K562 (cell line): ENCODE measurements around the gene RRP7A. TPM values are rescaled to one million over a fixed set of nuclear protein-coding genes. Genes with fewer than 3 reads are reported as not detected.

ENCODE experiments used
- EWSR1 ChIP-seq: fragments of 450-650 bp; IDR thresholded peaks from 2 replicates; pipeline ENCODE4 v1.6.1; 2018; ENCODE audit warnings: borderline replicate concordance, mild to moderate bottlenecking, low read depth, moderate library complexity; ENCODE audit not compliant: partially characterized antibody
- GTF2A2 ChIP-seq: IDR thresholded peaks from 2 replicates; pipeline ENCODE4 v1.6.1; 2016; ENCODE audit warnings: mild to moderate bottlenecking, missing genetic modification characterization, missing compliant biosample characterization
- L3MBTL2 ChIP-seq: fragments of 450-650 bp; IDR thresholded peaks from 2 replicates; pipeline ENCODE4 v1.6.1; 2016; ENCODE audit warnings: mild to moderate bottlenecking, moderate library complexity
- PCBP1 ChIP-seq: fragments of 200-400 bp; formaldehyde crosslinking; IDR thresholded peaks from 2 replicates; pipeline ENCODE4 v1.6.1; 2018; ENCODE audit warnings: mild to moderate bottlenecking, low read depth, low read length; ENCODE audit not compliant: poor library complexity, severe bottlenecking
- POLR2B ChIP-seq: fragments of 450-650 bp; IDR thresholded peaks from 2 replicates; pipeline ENCODE4 v1.6.1; 2018; ENCODE audit warnings: low read depth; ENCODE audit not compliant: partially characterized antibody
- SREBF1 ChIP-seq: fragments of 150-350 bp; IDR thresholded peaks from 2 replicates; pipeline ENCODE4 v1.6.1; 2014; ENCODE audit warnings: antibody characterized with exemption, low read depth, low read length, borderline replicate concordance
- TRIM25 ChIP-seq: fragments of 450-650 bp; IDR thresholded peaks from 2 replicates; pipeline ENCODE4 v1.7.0; 2016; ENCODE audit warnings: borderline replicate concordance
- U2AF1 ChIP-seq: fragments of 200-400 bp; formaldehyde crosslinking; optimal IDR thresholded peaks from 2 replicates; pipeline ENCODE3; 2017; ENCODE audit warnings: mild to moderate bottlenecking, low read depth, low read length, moderate library complexity
- ZNF764 ChIP-seq: fragments of 250-450 bp; sonication (Bioruptor Pico); IDR thresholded peaks from 2 replicates; pipeline ENCODE4 v1.4.0; 2020; ENCODE audit warnings: low read depth, mild to moderate bottlenecking, moderate library complexity
- polyA plus RNA-seq, 8 experiments: library from polyadenylated mRNA; depleted of rRNA in 4 of 8; stranded (reverse) in 5 of 8; unstranded in 3 of 8; fragments of >200 nt; fragmentation: Nextera tagmentation in 2 of 8; fragmentation: Illumina TruSeq in 1 of 8; extraction: Ambion mirVana in 2 of 8; extraction: Trizol in 1 of 8; gene quantifications; 2 replicates each; pipeline versions ENCODE4 v1.2.1 to v1.2.3, GENCODE V29; 2011 to 2014; ENCODE audit warnings: inconsistent platforms in 1 of 8, missing spikeins in 1 of 8
- total RNA-seq, 7 experiments: library from RNA; depleted of rRNA in 6 of 7; stranded (reverse); fragments of >200 nt in 6 of 7; fragmentation: Illumina TruSeq in 2 of 7; extraction: Trizol in 2 of 7; gene quantifications; 2 replicates each; pipeline versions ENCODE4 v1.2.1 to v1.2.3, GENCODE V29; 2011 to 2021; ENCODE audit warnings: low replicate concordance in 1 of 7
- TF ChIP-seq, protein P1 (sequence below): sonication (generic); formaldehyde crosslinking; IDR thresholded peaks from 2 replicates; pipeline ENCODE4 v1.8.0; 2022; ENCODE audit warnings: mild to moderate bottlenecking, missing genetic modification reagents
- TF ChIP-seq, protein P2 (sequence below): sonication (generic); formaldehyde crosslinking; IDR thresholded peaks from 2 replicates; pipeline ENCODE4 v1.8.1; 2023; ENCODE audit warnings: mild to moderate bottlenecking, missing genetic modification reagents

The RRP7A gene
- total and polyA plus RNA-seq, 9 of the 15 experiments (the other 6 are each of a cell fraction or from before 2014, with no cell fraction given): 3.4 to 74.1 (median 40.3) TPM

DNA sequence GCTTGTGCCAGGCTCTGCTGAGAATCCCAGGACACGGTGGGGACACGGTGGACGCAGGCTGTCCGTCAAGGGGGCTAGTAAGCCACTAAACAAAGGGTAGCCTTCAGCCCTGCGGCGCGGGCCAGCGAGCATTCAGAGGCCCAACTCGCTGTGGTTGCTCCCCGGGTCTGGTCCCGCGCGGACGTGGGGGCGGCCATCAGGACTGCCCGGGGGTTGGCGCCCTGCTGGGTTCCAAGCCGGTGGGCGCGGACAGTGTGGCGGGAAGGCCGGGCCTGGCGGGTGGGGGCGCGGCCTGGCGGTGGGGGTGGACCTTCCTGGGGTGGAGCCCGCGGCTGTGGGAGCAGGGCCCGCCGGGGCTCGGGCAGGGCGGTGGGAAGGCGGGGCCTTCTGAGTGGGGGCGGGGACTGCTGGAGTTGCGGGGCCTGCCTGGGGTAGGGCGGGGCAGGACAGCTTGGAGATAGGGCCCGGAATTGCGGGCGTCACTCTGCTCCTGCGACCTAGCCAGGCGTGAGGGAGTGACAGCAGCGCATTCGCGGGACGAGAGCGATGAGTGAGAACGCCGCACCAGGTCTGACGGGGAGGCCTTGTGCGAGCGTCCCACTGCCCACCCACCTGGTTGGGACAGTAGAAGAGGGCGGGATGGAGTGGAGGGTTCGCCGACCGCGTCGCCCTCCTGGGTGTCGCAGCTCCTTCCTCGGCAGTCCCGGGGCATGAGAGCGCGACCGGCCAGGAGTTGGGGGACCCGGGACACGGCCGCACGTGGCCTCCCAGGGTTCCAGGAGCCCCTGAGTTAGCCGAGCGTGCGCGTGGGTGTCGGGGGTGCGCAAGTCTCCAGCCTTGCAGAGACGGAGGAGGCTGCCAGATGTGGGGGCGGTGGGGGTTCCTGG lies 34.1 kb upstream of the RRP7A start, which contains the start of gene SERHL2 (continued):
- TF ChIP-seq TRIM25: no peak
- TF ChIP-seq, protein P1, sequence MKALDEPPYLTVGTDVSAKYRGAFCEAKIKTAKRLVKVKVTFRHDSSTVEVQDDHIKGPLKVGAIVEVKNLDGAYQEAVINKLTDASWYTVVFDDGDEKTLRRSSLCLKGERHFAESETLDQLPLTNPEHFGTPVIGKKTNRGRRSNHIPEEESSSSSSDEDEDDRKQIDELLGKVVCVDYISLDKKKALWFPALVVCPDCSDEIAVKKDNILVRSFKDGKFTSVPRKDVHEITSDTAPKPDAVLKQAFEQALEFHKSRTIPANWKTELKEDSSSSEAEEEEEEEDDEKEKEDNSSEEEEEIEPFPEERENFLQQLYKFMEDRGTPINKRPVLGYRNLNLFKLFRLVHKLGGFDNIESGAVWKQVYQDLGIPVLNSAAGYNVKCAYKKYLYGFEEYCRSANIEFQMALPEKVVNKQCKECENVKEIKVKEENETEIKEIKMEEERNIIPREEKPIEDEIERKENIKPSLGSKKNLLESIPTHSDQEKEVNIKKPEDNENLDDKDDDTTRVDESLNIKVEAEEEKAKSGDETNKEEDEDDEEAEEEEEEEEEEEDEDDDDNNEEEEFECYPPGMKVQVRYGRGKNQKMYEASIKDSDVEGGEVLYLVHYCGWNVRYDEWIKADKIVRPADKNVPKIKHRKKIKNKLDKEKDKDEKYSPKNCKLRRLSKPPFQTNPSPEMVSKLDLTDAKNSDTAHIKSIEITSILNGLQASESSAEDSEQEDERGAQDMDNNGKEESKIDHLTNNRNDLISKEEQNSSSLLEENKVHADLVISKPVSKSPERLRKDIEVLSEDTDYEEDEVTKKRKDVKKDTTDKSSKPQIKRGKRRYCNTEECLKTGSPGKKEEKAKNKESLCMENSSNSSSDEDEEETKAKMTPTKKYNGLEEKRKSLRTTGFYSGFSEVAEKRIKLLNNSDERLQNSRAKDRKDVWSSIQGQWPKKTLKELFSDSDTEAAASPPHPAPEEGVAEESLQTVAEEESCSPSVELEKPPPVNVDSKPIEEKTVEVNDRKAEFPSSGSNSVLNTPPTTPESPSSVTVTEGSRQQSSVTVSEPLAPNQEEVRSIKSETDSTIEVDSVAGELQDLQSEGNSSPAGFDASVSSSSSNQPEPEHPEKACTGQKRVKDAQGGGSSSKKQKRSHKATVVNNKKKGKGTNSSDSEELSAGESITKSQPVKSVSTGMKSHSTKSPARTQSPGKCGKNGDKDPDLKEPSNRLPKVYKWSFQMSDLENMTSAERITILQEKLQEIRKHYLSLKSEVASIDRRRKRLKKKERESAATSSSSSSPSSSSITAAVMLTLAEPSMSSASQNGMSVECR (CRISPR knock-in tag): peak; percentile 54; the same call in 1 of the 2 replicates
- no peak for TF ChIP-seq ZNF764
- no peak for TF ChIP-seq U2AF1
- peak; percentile 23 for TF ChIP-seq PCBP1
- TF ChIP-seq, protein P2, sequence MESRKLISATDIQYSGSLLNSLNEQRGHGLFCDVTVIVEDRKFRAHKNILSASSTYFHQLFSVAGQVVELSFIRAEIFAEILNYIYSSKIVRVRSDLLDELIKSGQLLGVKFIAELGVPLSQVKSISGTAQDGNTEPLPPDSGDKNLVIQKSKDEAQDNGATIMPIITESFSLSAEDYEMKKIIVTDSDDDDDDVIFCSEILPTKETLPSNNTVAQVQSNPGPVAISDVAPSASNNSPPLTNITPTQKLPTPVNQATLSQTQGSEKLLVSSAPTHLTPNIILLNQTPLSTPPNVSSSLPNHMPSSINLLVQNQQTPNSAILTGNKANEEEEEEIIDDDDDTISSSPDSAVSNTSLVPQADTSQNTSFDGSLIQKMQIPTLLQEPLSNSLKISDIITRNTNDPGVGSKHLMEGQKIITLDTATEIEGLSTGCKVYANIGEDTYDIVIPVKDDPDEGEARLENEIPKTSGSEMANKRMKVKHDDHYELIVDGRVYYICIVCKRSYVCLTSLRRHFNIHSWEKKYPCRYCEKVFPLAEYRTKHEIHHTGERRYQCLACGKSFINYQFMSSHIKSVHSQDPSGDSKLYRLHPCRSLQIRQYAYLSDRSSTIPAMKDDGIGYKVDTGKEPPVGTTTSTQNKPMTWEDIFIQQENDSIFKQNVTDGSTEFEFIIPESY (CRISPR knock-in tag): 0 out of 2 replicates have a peak, but pooled peaks have one; percentile 21
- TF ChIP-seq EWSR1: no peak
- TF ChIP-seq L3MBTL2: peak; percentile 68
- TF ChIP-seq SREBF1: no peak
- peak; percentile 59 for TF ChIP-seq POLR2B
- TF ChIP-seq GTF2A2: no peak
